Skeletal muscle tissue (tissue), 4 donors: ENCODE measurements around the gene VPS37C. TPM values are rescaled to one million over a fixed set of nuclear protein-coding genes. Genes with fewer than 3 reads are reported as not detected.

Source experiments
- H3K27ac ChIP-seq: one replicate; pipeline ENCODE4 v1.7.0; 2013; ENCODE audit warnings: mild to moderate bottlenecking, low read depth, low read length, inconsistent platforms
- H3K27me3 ChIP-seq, 3 donors: one replicate each; pipeline ENCODE4 v1.7.0; 2013; ENCODE audit warnings: low read length in 3 of 3; ENCODE audit not compliant: control insufficient read depth in 3 of 3, insufficient read depth in 3 of 3
- H3K36me3 ChIP-seq, 3 donors: one replicate each; pipeline ENCODE4 v1.7.0; 2013; ENCODE audit warnings: low read length in 3 of 3; ENCODE audit not compliant: control insufficient read depth in 3 of 3, insufficient read depth in 3 of 3
- H3K4me1 ChIP-seq, 3 donors: one replicate each; pipeline ENCODE4 v1.7.0; 2013; ENCODE audit warnings: low read length in 3 of 3, mild to moderate bottlenecking in 3 of 3; ENCODE audit not compliant: control insufficient read depth in 3 of 3, insufficient read depth in 3 of 3
- H3K4me3 ChIP-seq, 3 donors: one replicate each; pipeline ENCODE4 v1.7.0; 2013; ENCODE audit warnings: low read length in 3 of 3
- H3K9ac ChIP-seq, 3 donors: one replicate each; pipeline ENCODE4 v1.7.0; 2013; ENCODE audit warnings: low read length in 3 of 3, mild to moderate bottlenecking in 3 of 3, moderate library complexity in 2 of 3, low read depth in 1 of 3
- H3K9me3 ChIP-seq, 3 donors: one replicate each; pipeline ENCODE4 v1.7.0; 2013; ENCODE audit warnings: low read length in 3 of 3; ENCODE audit not compliant: control insufficient read depth in 3 of 3
- total RNA-seq: library from RNA; depleted of rRNA; stranded (reverse); fragments of >200 nt; gene quantifications from one replicate; pipeline ENCODE4 v1.2.3, GENCODE V29; 2014
- donor health status: Osteomylitis.

VPS37C gene
- total RNA-seq, 1 donor from 2014 or later = 5.7 TPM

DNA sequence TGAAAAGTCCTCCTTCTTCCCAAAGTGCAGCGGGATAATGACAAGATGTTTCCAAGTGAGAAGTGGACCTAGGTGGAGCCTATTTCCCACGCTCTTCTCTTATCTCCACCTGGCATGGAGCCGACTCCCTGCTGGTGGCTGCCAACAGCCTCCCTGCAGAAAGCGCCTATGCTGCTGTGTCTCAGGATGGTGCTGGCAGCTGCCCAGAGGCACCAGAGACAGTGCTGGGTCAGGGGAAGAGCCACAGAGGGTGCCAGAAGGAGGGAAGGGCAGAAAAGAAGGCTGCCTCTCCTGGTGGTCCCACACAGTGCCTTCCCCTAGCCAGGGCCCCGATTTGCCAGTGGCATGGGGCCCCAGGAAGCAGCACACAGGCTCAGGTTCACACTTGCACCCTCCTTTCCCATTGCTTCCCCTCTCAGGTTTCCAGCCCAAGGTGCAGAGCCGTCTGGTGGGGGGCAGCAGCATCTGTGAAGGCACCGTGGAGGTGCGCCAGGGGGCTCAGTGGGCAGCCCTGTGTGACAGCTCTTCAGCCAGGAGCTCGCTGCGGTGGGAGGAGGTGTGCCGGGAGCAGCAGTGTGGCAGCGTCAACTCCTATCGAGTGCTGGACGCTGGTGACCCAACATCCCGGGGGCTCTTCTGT lies 39.9 kb downstream of the VPS37C start:
- no peaks in the 10 kb centered on the region for H3K36me3 ChIP-seq
- H3K4me1 ChIP-seq = peaks cover 4 to 10% (median 9%) of the 10 kb centered on the region in 3 donors
- no peak overlapping the region for H3K9ac ChIP-seq
- no peak overlapping the region for H3K4me3 ChIP-seq
- H3K9me3 ChIP-seq = no peaks in the 10 kb centered on the region
- H3K27ac ChIP-seq = no peak overlapping the region
- H3K27me3 ChIP-seq = peaks cover 3 to 21% (median 9%) of the 10 kb centered on the region in 3 donors

GRCh38 chr11:61120706-61121191 lies 40.5 kb downstream of the VPS37C start:
- H3K27me3 ChIP-seq = peaks cover 3 to 21% (median 9%) of the 10 kb centered on the region in 3 donors
- H3K9ac ChIP-seq = no peak overlapping the region
- H3K36me3 ChIP-seq = no peaks in the 10 kb centered on the region
- peaks cover 0 to 4% (median 3%) of the 10 kb centered on the region in 3 donors for H3K4me1 ChIP-seq
- H3K9me3 ChIP-seq = no peaks in the 10 kb centered on the region
- no peak overlapping the region for H3K27ac ChIP-seq
- H3K4me3 ChIP-seq = no peak overlapping the region

GRCh38 chr11:61120099-61120705 lies 41.0 kb downstream of the VPS37C start:
- H3K4me3 ChIP-seq = no peak overlapping the region
- peaks cover 0 to 2% (median 0%) of the 10 kb centered on the region in 3 donors for H3K4me1 ChIP-seq
- H3K36me3 ChIP-seq = no peaks in the 10 kb centered on the region
- H3K9ac ChIP-seq = no peak overlapping the region
- no peak overlapping the region for H3K27ac ChIP-seq
- H3K9me3 ChIP-seq = no peaks in the 10 kb centered on the region
- peaks cover 3 to 21% (median 9%) of the 10 kb centered on the region in 3 donors for H3K27me3 ChIP-seq

GRCh38 chr11:61119571-61119970 lies 41.7 kb downstream of the VPS37C start:
- Histone ChIP-seq H3K9ac (no peak overlapping the region), H3K36me3 (no peaks in the 10 kb centered on the region), H3K4me3 (no peak overlapping the region), H3K27me3 (peaks cover 3 to 18% (median 9%) of the 10 kb centered on the region in 3 donors), H3K9me3 (no peaks in the 10 kb centered on the region), H3K4me1 (peaks cover 0 to 2% (median 0%) of the 10 kb centered on the region in 3 donors), H3K27ac (no peak overlapping the region)

GRCh38 chr11:61119055-61119454 lies 42.2 kb downstream of the VPS37C start:
- Histone ChIP-seq H3K27ac (no peak overlapping the region), H3K9ac (no peak overlapping the region), H3K27me3 (peaks cover 3 to 18% (median 9%) of the 10 kb centered on the region in 3 donors), H3K4me3 (no peak overlapping the region), H3K36me3 (no peaks in the 10 kb centered on the region), H3K4me1 (peaks cover 0 to 2% (median 0%) of the 10 kb centered on the region in 3 donors), H3K9me3 (no peaks in the 10 kb centered on the region)

DNA sequence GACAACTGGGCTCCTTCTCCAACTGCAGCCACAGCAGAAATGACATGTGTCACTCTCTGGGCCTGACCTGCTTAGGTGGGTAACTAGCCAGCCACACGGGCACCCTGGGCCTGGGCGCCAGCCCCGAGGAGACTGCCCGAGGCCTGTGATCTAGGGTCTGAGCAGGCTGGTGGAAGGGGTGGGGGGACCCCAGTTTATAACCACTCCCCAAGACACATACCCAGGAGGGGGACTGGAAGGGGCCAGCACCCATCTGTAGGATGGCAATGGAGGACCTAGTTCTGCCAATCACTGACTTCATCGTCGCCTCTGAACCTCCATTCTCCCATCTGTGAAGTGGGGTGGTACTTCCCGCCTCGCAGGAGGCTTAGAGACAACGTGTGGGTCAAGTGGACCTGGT lies 42.8 kb downstream of the VPS37C start:
- no peaks in the 10 kb centered on the region for H3K36me3 ChIP-seq
- H3K27ac ChIP-seq = no peak overlapping the region
- no peaks in the 10 kb centered on the region for H3K9me3 ChIP-seq
- no peak overlapping the region for H3K4me3 ChIP-seq
- peaks cover 0 to 2% (median 0%) of the 10 kb centered on the region in 3 donors for H3K4me1 ChIP-seq
- H3K27me3 ChIP-seq = peaks cover 3 to 18% (median 9%) of the 10 kb centered on the region in 3 donors
- no peak overlapping the region for H3K9ac ChIP-seq

GRCh38 chr11:61118004-61118403 lies 43.2 kb downstream of the VPS37C start:
- peaks cover 3 to 18% (median 9%) of the 10 kb centered on the region in 3 donors for H3K27me3 ChIP-seq
- no peaks in the 10 kb centered on the region for H3K36me3 ChIP-seq
- H3K4me1 ChIP-seq = peaks cover 0 to 2% (median 0%) of the 10 kb centered on the region in 3 donors
- H3K4me3 ChIP-seq = no peak overlapping the region
- H3K9me3 ChIP-seq = no peaks in the 10 kb centered on the region
- no peak overlapping the region for H3K27ac ChIP-seq
- H3K9ac ChIP-seq = no peak overlapping the region

GRCh38 chr11:61117168-61117520 lies 44.1 kb downstream of the VPS37C start:
- no peaks in the 10 kb centered on the region for H3K9me3 ChIP-seq
- peaks cover 3 to 18% (median 9%) of the 10 kb centered on the region in 3 donors for H3K27me3 ChIP-seq
- no peak overlapping the region for H3K9ac ChIP-seq
- no peak overlapping the region for H3K4me3 ChIP-seq
- H3K27ac ChIP-seq = no peak overlapping the region
- H3K36me3 ChIP-seq = no peaks in the 10 kb centered on the region
- H3K4me1 ChIP-seq = peaks cover 0 to 2% (median 0%) of the 10 kb centered on the region in 3 donors

- H3K27ac ChIP-seq = no peak overlapping the region
- peaks cover 3 to 18% (median 9%) of the 10 kb centered on the region in 3 donors for H3K27me3 ChIP-seq
- peaks cover 0 to 2% (median 0%) of the 10 kb centered on the region in 3 donors for H3K4me1 ChIP-seq
- no peaks in the 10 kb centered on the region for H3K36me3 ChIP-seq
- no peaks in the 10 kb centered on the region for H3K9me3 ChIP-seq
- H3K4me3 ChIP-seq = no peak overlapping the region
- H3K9ac ChIP-seq = no peak overlapping the region
Measured at GRCh38 chr11:61116426-61117167, 44.6 kb downstream of the VPS37C start.
